Measurements from ENCODE around the gene KCNJ14. TPM values are rescaled to one million over a fixed set of nuclear protein-coding genes. Genes with fewer than 3 reads are reported as not detected.
A peak's percentile ranks its signal among the peaks of the same experiment; 100 is the strongest.

The KCNJ14 gene
- total and polyA plus RNA-seq, 2 of the 8 experiments (the other 6 are each of a cell fraction or from before 2014, with no cell fraction given) = 0.45 to 0.89 TPM

- peak in 1 of 2 experiments; percentile 83; a peak in 2 of 4 replicates for TF ChIP-seq SIN3A (conservative IDR thresholded peaks at IDR 0.05 in 1 of 2, IDR thresholded peaks at IDR 0.05 in 1 of 2; ENCODE audit: low read depth in 1 of 2, low read length in 2 of 2)
- TF ChIP-seq MAFK (IDR thresholded peaks at IDR 0.05; ENCODE audit: low read depth, low read length) = no peak
- TF ChIP-seq KDM5A (IDR thresholded peaks at IDR 0.05; ENCODE audit: low read length) = no peak
- peak; percentile 60; the same call in 1 of the 2 replicates for TF ChIP-seq CREB1 (IDR thresholded peaks at IDR 0.05)
- no peak for TF ChIP-seq SUZ12 (IDR thresholded peaks at IDR 0.05; ENCODE audit: low read length)
Observed at GRCh38 chr19:48461982-48462655, 6.7 kb downstream of the KCNJ14 start (continued).

Measured in H1 (cell line).